Measurements from ENCODE around the gene DCLK3. TPM values are rescaled to one million over a fixed set of nuclear protein-coding genes. Genes with fewer than 3 reads are reported as not detected.

The DCLK3 gene
- total and polyA plus RNA-seq, 2 of the 13 experiments (the other 11 are each of a cell fraction or from before 2014, with no cell fraction given): not detected

GRCh38 chr3:36765104-36765503 is 751 bp upstream of the DCLK3 start:
- no peak overlapping the region for H3K4me3 ChIP-seq (replicated peaks in 1 of 3; ENCODE audit: insufficient read depth in 1 of 3, low read depth in 2 of 3, low read length in 3 of 3)
- in situ Hi-C loops (cut with HindIII; ENCODE audit: extremely low pct_ligation_motif_present, low pct_unique_long_range_greater_than_20kb) (no loop called here), intact Hi-C loops (cut with micrococcal nuclease; ENCODE audit: unreplicated experiment) (no loop called here)
- no peak overlapping the region for H2AFZ ChIP-seq (ENCODE audit: low read length)
- H3K36me3 ChIP-seq (replicated peaks in 1 of 2; ENCODE audit: control insufficient read depth in 1 of 2, insufficient read depth in 2 of 2, low read length in 2 of 2): no peaks in the 10 kb centered on the region
- no peak overlapping the region for H3K27ac ChIP-seq (ENCODE audit: extremely low read length, insufficient read depth, low read length)
- no peak overlapping the region for H3K4me2 ChIP-seq (ENCODE audit: low read depth, low read length)
- no peak overlapping the region for H3K9ac ChIP-seq (ENCODE audit: insufficient read depth, low read depth, low read length)
- CTCF ChIA-PET (ENCODE audit: low intra/inter-chr PET ratio, low total read pairs): no interaction called here
- POLR2A ChIA-PET: no interaction called here
- TF ChIP-seq BRF2 (CRISPR knock-in tag; IDR thresholded peaks at IDR 0.05): no peak
- no peak for TF ChIP-seq SP4 (CRISPR knock-in tag; IDR thresholded peaks at IDR 0.05)
- no peak for TF ChIP-seq ESRRA (CRISPR knock-in tag; IDR thresholded peaks at IDR 0.05; ENCODE audit: low read depth)
- TF ChIP-seq KIAA2018 (CRISPR knock-in tag; IDR thresholded peaks at IDR 0.05; ENCODE audit: borderline replicate concordance): no peak
- no peak for TF ChIP-seq ZNF556 (CRISPR knock-in tag; IDR thresholded peaks at IDR 0.05; ENCODE audit: borderline replicate concordance)
- no peak for TF ChIP-seq SMAD9 (CRISPR knock-in tag; IDR thresholded peaks at IDR 0.05)
- no peak for TF ChIP-seq TFDP1 (CRISPR knock-in tag; IDR thresholded peaks at IDR 0.05; ENCODE audit: borderline replicate concordance)
- TF ChIP-seq NRL (CRISPR knock-in tag; IDR thresholded peaks at IDR 0.05; ENCODE audit: borderline replicate concordance): no peak
- no peak for TF ChIP-seq ZNF839 (CRISPR knock-in tag; IDR thresholded peaks at IDR 0.05; ENCODE audit: borderline replicate concordance)
- TF ChIP-seq SRSF9 (IDR thresholded peaks at IDR 0.05; ENCODE audit: borderline replicate concordance, insufficient read depth, low read depth, low read length, poor library complexity, severe bottlenecking): no peak
- no peak for TF ChIP-seq ZBTB7B (CRISPR knock-in tag; IDR thresholded peaks at IDR 0.05)
- TF ChIP-seq TCF7 (IDR thresholded peaks at IDR 0.05; ENCODE audit: low read depth): no peak
- TF ChIP-seq MTA1 (CRISPR knock-in tag; IDR thresholded peaks at IDR 0.05; ENCODE audit: borderline replicate concordance): no peak
- TF ChIP-seq ATF1 (CRISPR knock-in tag; IDR thresholded peaks at IDR 0.05): no peak
- no peak for TF ChIP-seq ZNF326 (CRISPR knock-in tag; IDR thresholded peaks at IDR 0.05; ENCODE audit: borderline replicate concordance)
- no peak for TF ChIP-seq ZBTB3 (CRISPR knock-in tag; IDR thresholded peaks at IDR 0.05; ENCODE audit: borderline replicate concordance, low read depth)
- H3K79me2 ChIP-seq (ENCODE audit: insufficient read depth, low read length): no peaks in the 10 kb centered on the region
- FAIRE-seq (no peak), DNase-seq (ENCODE audit: low spot score) (no peak), ATAC-seq (no peak)
- 9% methylated on average over 7 of the region's 7 CpGs for WGBS (ENCODE audit: low lambda C conversion rate)
- H3K9me3 ChIP-seq (ENCODE audit: low read length): no peaks in the 10 kb centered on the region
- no TSS peak for BruUV-seq (replicated peaks)
- H3K4me1 ChIP-seq (ENCODE audit: insufficient read depth, low read length): no peaks in the 10 kb centered on the region
- H4K20me1 ChIP-seq (ENCODE audit: insufficient read depth, low read length): no peaks in the 10 kb centered on the region
- H3K27me3 ChIP-seq (ENCODE audit: control insufficient read depth in 1 of 2, insufficient read depth in 2 of 2, low read length in 2 of 2): no peaks in the 10 kb centered on the region
